ENCODE data around the gene DGKI.

DGKI gene

DNA sequence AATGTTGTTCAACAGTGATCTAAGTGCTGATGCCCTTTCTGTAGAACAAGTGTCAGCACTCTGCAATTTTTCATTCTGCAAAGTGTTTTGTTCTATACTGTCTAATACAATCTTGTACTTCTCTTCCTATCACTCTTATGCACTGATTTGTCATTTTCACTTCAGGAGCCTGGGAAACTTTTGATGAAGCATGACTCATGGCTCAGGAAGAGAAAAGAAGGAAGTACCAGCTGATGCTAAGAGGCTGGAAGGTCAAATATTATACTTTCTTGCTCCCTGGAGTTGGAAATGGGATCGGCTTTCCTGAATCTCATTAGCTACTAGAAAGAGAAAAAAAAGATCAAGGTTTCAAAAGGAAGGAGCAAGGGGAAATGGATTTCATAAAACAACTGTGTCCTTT is 45.8 kb downstream of the DGKI start:
- Histone ChIP-seq H2BK120ac (ENCODE audit: insufficient read depth, low read length, poor library complexity) (no peak overlapping the region), H2AK5ac (ENCODE audit: low read length) (no peak overlapping the region), H4K12ac (ENCODE audit: low read depth, low read length) (no peak overlapping the region), H3K27ac (ENCODE audit: low read depth, low read length) (no peak overlapping the region), H4K91ac (ENCODE audit: low read depth, low read length) (no peak overlapping the region), H3K14ac (ENCODE audit: low read length) (no peak overlapping the region), H3K4me1 (ENCODE audit: control insufficient read depth in 1 of 2, insufficient read depth in 2 of 2, low read length in 2 of 2) (peaks cover 0 to 4% of the 10 kb centered on the region in 2 experiments), H3K79me2 (ENCODE audit: control insufficient read depth, insufficient read depth, low read length, poor library complexity) (no peaks in the 10 kb centered on the region), H3K36me3 (ENCODE audit: control insufficient read depth in 1 of 2, insufficient read depth in 2 of 2, low read length in 2 of 2) (no peaks in the 10 kb centered on the region), H3K79me1 (ENCODE audit: low read length) (no peaks in the 10 kb centered on the region), H4K8ac (ENCODE audit: low read depth, low read length) (no peak overlapping the region), H2BK12ac (ENCODE audit: low read length) (no peak overlapping the region), H2AFZ (ENCODE audit: insufficient read depth, low read length, poor library complexity) (no peak overlapping the region), H2BK5ac (ENCODE audit: low read depth, low read length, poor library complexity) (no peak overlapping the region), H3K4ac (ENCODE audit: low read depth, low read length) (no peak overlapping the region), H3K23ac (ENCODE audit: low read length) (no peak overlapping the region), H3K9me3 (ENCODE audit: insufficient read depth, low read depth, low read length) (no peaks in the 10 kb centered on the region), H3K18ac (ENCODE audit: low read length) (no peak overlapping the region), H3K4me3 (ENCODE audit: low read depth, low read length) (no peak overlapping the region), H3K27me3 (ENCODE audit: insufficient read depth, low read length) (no peaks in the 10 kb centered on the region), H3K9ac (ENCODE audit: low read length) (no peak overlapping the region), H3K4me2 (ENCODE audit: low read length) (no peak overlapping the region)
- no CpG with 5 or more reads among the region's 1 CpG for WGBS (ENCODE audit: extremely low coverage, insufficient coverage, insufficient read length)
- no peak for DNase-seq

DNA sequence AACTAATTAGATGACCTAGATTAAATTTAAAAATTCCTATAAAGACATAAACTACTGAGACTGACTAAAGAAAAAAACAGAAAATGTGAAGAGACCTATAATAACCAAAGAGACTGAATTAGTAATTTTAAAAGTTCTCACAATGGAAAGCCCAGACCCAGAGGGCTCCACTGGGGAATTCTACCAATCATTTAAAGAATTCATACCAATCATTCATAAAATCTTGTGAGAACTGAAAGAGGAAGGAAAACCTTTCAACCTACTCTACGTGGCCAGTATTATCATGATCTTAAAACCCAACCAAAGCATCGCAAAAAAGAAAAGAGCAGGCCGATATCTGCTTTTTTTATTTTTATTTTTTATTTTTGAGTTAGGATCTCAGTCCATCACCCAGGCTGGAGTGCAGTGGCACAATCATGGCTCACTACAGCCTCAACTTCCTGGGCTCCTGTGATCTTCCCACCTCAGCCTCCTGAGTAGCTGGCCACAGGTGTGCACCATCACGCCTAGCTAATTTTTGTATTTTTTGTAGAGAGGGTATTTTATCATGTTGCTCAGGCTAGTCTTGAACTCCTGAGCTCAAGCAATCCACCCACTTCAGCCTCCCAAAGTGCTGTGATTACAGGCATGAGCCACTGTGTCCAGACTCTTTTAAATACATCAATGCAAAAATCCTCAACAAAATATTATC is 48.6 kb downstream of the DGKI start:
- Histone ChIP-seq H2AK5ac (ENCODE audit: low read length) (no peak overlapping the region), H2AFZ (ENCODE audit: insufficient read depth, low read length, poor library complexity) (no peak overlapping the region), H3K27me3 (ENCODE audit: insufficient read depth, low read length) (no peaks in the 10 kb centered on the region), H3K9ac (ENCODE audit: low read length) (no peak overlapping the region), H2BK120ac (ENCODE audit: insufficient read depth, low read length, poor library complexity) (no peak overlapping the region), H3K4ac (ENCODE audit: low read depth, low read length) (no peak overlapping the region), H3K4me3 (ENCODE audit: low read depth, low read length) (no peak overlapping the region), H3K36me3 (ENCODE audit: control insufficient read depth in 1 of 2, insufficient read depth in 2 of 2, low read length in 2 of 2) (no peaks in the 10 kb centered on the region), H3K23ac (ENCODE audit: low read length) (no peak overlapping the region), H2BK5ac (ENCODE audit: low read depth, low read length, poor library complexity) (no peak overlapping the region), H4K91ac (ENCODE audit: low read depth, low read length) (no peak overlapping the region), H2BK12ac (ENCODE audit: low read length) (no peak overlapping the region), H3K18ac (ENCODE audit: low read length) (no peak overlapping the region), H3K9me3 (ENCODE audit: insufficient read depth, low read depth, low read length) (no peaks in the 10 kb centered on the region), H3K4me2 (ENCODE audit: low read length) (no peak overlapping the region), H3K4me1 (ENCODE audit: control insufficient read depth in 1 of 2, insufficient read depth in 2 of 2, low read length in 2 of 2) (no peaks in the 10 kb centered on the region), H4K12ac (ENCODE audit: low read depth, low read length) (no peak overlapping the region), H3K14ac (ENCODE audit: low read length) (no peak overlapping the region), H3K79me2 (ENCODE audit: control insufficient read depth, insufficient read depth, low read length, poor library complexity) (no peaks in the 10 kb centered on the region), H3K27ac (ENCODE audit: low read depth, low read length) (no peak overlapping the region), H3K79me1 (ENCODE audit: low read length) (no peaks in the 10 kb centered on the region), H4K8ac (ENCODE audit: low read depth, low read length) (no peak overlapping the region)
- WGBS (ENCODE audit: extremely low coverage, insufficient coverage, insufficient read length): no CpG with 5 or more reads among the region's 4 CpGs
- peak; percentile 11 to 61 for DNase-seq

DNA sequence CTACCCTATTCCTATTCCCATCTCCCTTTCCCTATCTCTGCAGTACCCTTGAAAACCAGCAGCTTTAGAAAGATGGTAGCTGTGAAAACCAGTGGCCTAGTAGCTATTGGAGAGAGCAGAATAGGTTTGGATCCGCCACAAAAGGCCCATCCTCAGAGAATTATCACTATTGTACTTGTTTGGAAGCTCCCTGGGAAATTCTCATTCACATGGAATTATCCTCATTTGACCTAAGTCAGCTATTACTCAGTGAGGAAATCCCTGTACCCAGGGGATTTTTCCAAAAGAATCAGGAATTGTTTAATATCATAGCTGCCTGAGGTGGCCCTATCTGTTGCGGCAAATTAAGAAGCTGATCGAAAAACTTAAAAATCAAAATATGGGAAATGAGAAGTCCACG is 51.6 kb downstream of the DGKI start:
- Histone ChIP-seq H3K4me2 (ENCODE audit: low read length) (no peak overlapping the region), H3K18ac (ENCODE audit: low read length) (no peak overlapping the region), H3K4me3 (ENCODE audit: low read depth, low read length) (no peak overlapping the region), H2BK12ac (ENCODE audit: low read length) (no peak overlapping the region), H3K27ac (ENCODE audit: low read depth, low read length) (no peak overlapping the region), H3K14ac (ENCODE audit: low read length) (no peak overlapping the region), H2AK5ac (ENCODE audit: low read length) (no peak overlapping the region), H2AFZ (ENCODE audit: insufficient read depth, low read length, poor library complexity) (no peak overlapping the region), H4K8ac (ENCODE audit: low read depth, low read length) (no peak overlapping the region), H3K4me1 (ENCODE audit: control insufficient read depth in 1 of 2, insufficient read depth in 2 of 2, low read length in 2 of 2) (no peaks in the 10 kb centered on the region), H3K36me3 (ENCODE audit: control insufficient read depth in 1 of 2, insufficient read depth in 2 of 2, low read length in 2 of 2) (no peaks in the 10 kb centered on the region), H4K12ac (ENCODE audit: low read depth, low read length) (no peak overlapping the region), H3K79me1 (ENCODE audit: low read length) (no peaks in the 10 kb centered on the region), H4K91ac (ENCODE audit: low read depth, low read length) (no peak overlapping the region), H3K23ac (ENCODE audit: low read length) (no peak overlapping the region), H2BK5ac (ENCODE audit: low read depth, low read length, poor library complexity) (no peak overlapping the region), H3K4ac (ENCODE audit: low read depth, low read length) (no peak overlapping the region), H3K9ac (ENCODE audit: low read length) (no peak overlapping the region), H3K27me3 (ENCODE audit: insufficient read depth, low read length) (no peaks in the 10 kb centered on the region), H3K79me2 (ENCODE audit: control insufficient read depth, insufficient read depth, low read length, poor library complexity) (no peaks in the 10 kb centered on the region), H2BK120ac (ENCODE audit: insufficient read depth, low read length, poor library complexity) (no peak overlapping the region), H3K9me3 (ENCODE audit: insufficient read depth, low read depth, low read length) (no peaks in the 10 kb centered on the region)
- DNase-seq: no peak
- WGBS (ENCODE audit: extremely low coverage, insufficient coverage, insufficient read length): no CpG with 5 or more reads among the region's 4 CpGs

DNA sequence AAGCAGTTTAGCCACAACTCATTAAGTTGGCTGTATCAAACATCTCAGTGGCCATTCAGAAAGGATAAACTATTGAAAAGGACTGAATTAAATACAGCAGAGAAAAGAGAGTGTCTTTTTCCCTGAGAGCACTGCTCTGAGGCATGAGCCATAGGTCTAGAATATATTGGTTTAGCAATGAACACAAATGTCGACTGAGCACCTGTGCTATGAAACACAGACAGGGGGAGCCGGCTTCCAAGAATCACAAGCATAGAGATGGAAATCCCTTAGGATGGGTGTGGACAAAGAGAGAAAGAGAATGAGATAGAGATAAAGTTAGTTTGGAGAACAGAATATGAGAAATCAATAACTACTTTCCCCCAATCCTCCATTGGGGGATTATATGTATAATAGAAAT is 54.8 kb downstream of the DGKI start:
- Histone ChIP-seq H3K23ac (ENCODE audit: low read length) (no peak overlapping the region), H3K9me3 (ENCODE audit: insufficient read depth, low read depth, low read length) (no peaks in the 10 kb centered on the region), H3K4me2 (ENCODE audit: low read length) (no peak overlapping the region), H3K4me1 (ENCODE audit: control insufficient read depth in 1 of 2, insufficient read depth in 2 of 2, low read length in 2 of 2) (no peaks in the 10 kb centered on the region), H2BK5ac (ENCODE audit: low read depth, low read length, poor library complexity) (no peak overlapping the region), H3K14ac (ENCODE audit: low read length) (no peak overlapping the region), H3K79me2 (ENCODE audit: control insufficient read depth, insufficient read depth, low read length, poor library complexity) (no peaks in the 10 kb centered on the region), H3K4ac (ENCODE audit: low read depth, low read length) (no peak overlapping the region), H4K91ac (ENCODE audit: low read depth, low read length) (no peak overlapping the region), H4K12ac (ENCODE audit: low read depth, low read length) (no peak overlapping the region), H2AFZ (ENCODE audit: insufficient read depth, low read length, poor library complexity) (no peak overlapping the region), H3K27me3 (ENCODE audit: insufficient read depth, low read length) (no peaks in the 10 kb centered on the region), H4K8ac (ENCODE audit: low read depth, low read length) (no peak overlapping the region), H3K27ac (ENCODE audit: low read depth, low read length) (no peak overlapping the region), H2BK12ac (ENCODE audit: low read length) (no peak overlapping the region), H2BK120ac (ENCODE audit: insufficient read depth, low read length, poor library complexity) (no peak overlapping the region), H3K36me3 (ENCODE audit: control insufficient read depth in 1 of 2, insufficient read depth in 2 of 2, low read length in 2 of 2) (no peaks in the 10 kb centered on the region), H3K9ac (ENCODE audit: low read length) (no peak overlapping the region), H3K79me1 (ENCODE audit: low read length) (no peaks in the 10 kb centered on the region), H3K4me3 (ENCODE audit: low read depth, low read length) (no peak overlapping the region), H3K18ac (ENCODE audit: low read length) (no peak overlapping the region), H2AK5ac (ENCODE audit: low read length) (no peak overlapping the region)
- DNase-seq: no peak
- WGBS (ENCODE audit: extremely low coverage, insufficient coverage, insufficient read length): no CpG with 5 or more reads among the region's 2 CpGs

Measured in trophoblast cell (in vitro differentiated cells and primary cell).